Measurements from ENCODE around the gene ATIC.

The ATIC gene

GRCh38 chr2:215361211-215361875 lies 49.5 kb downstream of the ATIC start:
- DNase-seq (ENCODE audit: low spot score) = no peak

GRCh38 chr2:215361876-215362561 lies 50.2 kb downstream of the ATIC start:
- no peak for DNase-seq (ENCODE audit: low spot score)

DNA sequence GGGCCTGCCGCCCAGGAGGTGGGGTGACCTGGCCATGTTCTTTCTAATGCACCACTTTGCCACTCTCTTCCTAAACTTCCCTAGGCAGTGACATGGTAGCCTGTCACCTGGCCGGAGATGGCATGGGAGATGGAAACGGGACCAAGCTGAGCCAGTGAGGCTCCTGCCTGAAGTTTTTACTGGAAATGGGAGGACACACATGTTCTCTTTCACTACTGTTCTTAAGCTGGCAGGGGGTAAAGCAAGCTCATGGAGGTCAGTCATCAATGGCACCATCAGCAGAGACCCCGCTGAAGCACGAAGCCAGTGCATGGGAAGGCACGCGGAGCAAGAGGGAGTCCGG lies 50.7 kb downstream of the ATIC start:
- DNase-seq (ENCODE audit: low spot score) = no peak

- DNase-seq (ENCODE audit: low spot score) = no peak
Observed at GRCh38 chr2:215363039-215363438, 51.2 kb downstream of the ATIC start.

GRCh38 chr2:215363461-215364156 lies 51.8 kb downstream of the ATIC start:
- no peak for DNase-seq (ENCODE audit: low spot score)

DNA sequence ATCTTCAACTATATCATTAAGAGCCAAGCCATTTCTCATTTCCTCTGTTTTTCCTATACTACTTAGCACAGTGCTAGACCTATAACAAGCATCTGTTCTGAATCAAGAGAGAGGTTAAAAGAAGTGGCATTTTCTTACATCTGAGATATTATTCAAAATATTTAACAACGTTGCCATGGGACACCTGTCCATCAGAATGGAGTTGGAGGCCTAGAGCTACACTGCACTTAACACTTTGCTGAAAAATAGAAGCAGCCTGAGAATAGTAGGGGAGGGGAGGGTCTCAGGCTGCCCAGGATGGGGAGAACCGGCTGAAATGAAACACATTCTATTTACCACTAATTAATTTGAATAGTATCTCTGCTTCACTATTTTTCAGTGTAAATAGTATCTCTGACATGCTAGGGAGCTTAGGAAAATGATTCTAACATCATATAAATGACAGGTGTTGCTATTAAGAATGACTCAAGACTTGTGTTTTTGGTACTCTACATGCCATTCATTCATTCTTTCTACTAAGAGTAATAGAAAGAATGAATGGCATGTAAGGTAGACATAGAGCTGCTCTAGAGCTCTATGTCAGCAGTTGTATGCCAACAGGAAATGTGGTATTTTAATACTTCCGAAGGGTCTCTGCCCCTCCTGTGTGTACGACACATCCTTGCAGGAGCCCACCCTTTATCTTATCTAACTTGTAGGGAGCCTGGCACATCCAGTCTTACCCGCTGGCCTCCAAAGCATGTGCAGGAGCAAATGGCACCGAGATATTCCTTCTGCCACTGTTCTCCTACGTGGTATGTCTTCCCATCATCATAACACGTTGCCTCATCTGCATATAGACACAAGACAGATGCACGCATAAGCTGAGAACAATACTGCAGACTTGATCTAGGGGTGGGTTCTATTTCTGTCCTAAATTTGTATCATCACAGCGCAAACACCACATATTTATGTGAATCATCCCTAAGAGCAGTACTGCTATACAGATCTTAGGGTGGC lies 52.6 kb downstream of the ATIC start:
- DNase-seq (ENCODE audit: low spot score) = no peak

GRCh38 chr2:215365184-215365658 lies 53.4 kb downstream of the ATIC start:
- DNase-seq (ENCODE audit: low spot score) = no peak

- no peak for DNase-seq (ENCODE audit: low spot score)
Observed at GRCh38 chr2:215366440-215367032, 54.7 kb downstream of the ATIC start.

DNA sequence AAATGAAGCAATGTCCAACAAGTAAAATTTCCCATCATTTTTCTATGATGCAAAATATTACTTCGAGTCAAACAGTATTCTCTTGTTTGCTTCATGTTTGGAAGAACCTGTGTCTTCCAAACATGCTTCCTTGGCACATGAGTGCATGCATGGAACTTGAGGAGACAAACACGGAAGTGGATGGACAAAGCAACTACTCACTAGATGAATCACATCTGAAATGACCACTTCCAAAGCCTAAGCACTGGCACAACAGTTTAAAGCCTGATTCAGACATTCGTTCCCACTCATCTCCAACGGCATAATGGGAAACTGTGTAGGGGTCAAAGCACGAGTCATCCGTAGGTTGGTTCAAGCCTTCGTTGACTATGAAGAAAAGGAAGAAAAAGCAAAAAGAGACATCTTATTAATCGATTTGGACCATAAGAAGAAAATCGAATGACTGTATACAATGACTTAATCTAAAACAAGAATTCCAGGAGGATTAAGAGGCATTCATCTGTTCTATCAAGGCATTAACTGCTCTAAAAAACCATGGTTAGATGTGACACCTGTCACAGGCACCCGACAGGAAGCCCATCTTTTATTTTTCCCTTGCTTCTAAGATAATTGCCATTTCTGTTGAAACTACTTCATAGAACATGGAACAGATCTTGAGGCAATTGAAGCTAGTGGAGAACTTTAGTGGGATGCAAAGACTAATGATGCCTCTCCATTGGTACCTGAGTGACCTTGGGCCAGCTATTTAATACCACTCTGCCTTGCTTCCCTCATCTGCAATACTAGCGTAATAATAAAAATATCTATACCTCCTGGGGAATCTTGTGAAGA lies 56.0 kb downstream of the ATIC start:
- DNase-seq (ENCODE audit: low spot score) = peak; percentile 23

DNA sequence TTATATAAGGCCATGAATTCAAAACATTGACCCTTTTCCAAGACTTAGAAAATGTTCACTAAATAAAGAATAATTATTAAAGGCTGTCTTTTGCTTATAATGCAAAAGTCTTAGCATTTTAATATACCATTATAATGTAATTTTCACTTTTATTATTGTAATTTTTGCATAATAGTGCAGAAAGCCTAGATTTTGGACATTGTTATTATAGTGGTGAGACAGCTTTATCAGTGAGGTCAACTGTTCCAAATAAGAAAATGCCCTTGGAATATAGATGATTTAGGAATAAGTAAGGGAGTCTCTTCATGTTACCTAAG lies 56.6 kb downstream of the ATIC start:
- no peak for DNase-seq (ENCODE audit: low spot score)

GRCh38 chr2:215369181-215369760 lies 57.4 kb downstream of the ATIC start:
- DNase-seq (ENCODE audit: low spot score) = no peak

DNA sequence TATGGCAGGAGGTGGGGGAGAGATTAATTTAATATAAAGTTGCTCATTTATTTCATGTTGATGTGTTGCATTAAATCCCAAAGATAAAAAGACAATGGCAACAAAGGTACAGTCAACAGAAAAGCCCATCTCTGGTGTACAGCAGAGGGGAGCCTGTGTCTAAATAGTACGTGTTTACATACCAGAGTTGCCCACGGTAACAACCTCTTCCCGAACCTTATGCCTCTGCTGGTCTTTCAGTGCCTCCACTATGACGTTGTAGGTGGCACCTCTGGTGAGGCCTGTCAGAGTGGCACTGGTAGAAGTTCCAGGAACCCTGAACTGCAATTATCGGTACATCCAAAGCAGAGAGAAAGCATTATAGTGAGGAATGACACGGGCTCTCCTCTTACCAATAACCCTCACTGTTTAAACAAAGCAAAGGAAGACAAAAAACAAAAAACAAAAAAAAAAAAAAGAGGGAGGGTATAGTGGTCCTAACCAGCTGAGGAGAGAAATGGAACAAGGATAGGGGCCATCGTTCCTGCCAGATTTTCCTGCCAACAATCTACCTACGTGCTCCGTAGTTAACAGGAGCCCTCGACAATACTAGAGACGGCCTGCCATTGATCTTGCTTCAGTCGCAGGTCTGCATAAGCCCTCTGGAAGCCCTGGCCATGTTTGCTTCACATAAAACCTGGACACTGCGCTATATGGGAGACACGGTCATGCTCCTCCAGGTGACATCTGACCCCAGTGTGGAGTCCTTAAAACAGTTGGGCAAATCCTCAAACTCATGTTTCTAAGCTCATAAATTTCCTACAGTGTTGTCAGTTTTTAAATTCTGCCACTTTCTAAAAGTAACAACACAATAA lies 58.5 kb downstream of the ATIC start:
- no peak for DNase-seq (ENCODE audit: low spot score)

DNA sequence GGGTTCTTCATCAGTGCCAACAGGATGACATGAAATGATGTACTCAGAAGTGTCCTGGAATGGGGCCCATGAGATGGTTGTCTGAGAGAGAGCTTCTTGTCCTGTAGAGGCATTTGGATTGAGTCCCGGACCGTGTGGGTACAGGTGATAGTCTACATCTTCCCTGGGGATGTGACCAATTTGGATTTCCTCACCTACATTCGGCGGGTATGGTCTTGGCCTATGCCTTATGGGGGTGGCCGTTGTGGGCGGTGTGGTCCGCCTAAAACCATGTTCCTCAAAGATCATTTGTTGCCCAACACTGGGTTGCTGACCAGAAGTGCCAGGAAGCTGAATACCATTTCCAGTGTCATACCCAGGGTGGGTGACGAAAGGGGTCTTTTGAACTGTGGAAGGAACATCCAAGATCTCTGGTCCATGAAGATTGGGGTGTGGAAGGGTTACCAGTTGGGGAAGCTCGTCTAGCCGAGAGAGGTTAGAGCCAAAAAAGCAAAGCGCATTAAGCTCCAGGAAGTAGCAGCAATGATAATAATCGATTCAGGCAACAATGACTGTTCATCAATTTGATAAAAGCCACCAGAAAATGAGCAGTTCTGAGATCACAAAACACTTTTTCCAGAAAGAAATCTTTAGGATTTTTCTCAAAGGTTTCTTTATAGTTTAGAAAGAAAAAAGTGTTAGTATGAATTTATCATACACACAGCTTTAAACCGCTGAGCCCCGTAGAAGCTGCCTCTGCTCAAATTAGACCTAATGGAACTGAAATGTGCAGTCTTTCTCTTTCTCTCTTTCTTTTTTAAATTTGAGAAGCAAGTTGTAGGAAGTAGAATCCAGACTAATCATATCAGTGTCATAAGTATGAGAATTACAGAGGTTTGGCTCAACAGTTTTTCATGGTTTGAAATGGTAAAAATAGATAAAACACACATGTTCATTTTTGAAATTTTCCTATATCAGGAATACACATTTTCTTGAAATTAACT lies 60.3 kb downstream of the ATIC start:
- no peak for DNase-seq (ENCODE audit: low spot score)

DNA sequence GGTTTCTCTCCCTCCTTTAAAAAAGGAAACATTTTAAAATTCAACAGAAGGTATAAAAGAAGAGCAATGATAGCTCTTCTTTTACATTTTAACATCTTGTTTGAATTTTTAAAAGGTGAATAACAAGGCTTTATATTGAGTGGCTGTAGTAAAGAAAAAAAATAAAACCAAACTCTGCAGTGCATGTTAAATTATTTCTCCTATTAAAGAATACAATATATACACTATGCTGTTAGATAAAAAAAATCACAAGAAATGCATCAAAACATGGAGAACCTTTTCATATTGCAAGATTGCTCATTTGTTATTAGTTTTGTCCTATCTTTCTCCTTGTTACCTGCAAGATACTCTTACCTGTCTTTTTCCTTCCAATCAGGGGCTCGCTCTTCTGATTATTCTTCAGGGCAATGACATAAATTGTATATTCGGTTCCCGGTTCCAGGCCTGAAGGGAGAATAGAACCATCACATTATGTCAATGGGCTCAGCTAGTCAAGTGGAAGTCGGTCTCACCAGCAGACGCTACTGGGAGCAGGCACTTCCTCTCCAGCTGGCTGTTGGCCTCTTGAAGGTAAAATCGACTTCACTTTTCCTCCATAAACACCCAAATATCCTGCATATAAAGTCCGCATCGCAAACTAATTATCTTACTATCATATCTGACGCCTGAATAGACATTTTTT lies 61.2 kb downstream of the ATIC start:
- DNase-seq (ENCODE audit: low spot score) = no peak

DNA sequence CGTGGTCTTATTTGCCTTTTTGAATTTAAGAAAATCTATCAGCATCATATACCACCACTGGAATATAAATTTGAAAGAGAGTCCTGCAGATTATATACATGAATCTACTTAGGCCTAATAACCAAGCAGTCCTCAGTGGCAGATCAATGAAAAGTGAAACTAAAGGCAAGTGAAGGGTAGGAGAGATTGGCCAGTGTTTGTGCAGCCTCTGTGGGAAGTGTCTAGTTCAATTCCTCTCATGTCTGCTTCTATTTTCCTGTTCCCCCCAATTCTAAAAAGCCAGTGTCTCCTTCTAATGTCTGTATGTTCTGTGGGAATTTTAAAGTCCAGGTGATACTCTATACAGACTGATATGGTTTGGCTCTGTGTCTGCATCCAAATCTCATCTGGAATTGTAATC lies 62.1 kb downstream of the ATIC start:
- no peak for DNase-seq (ENCODE audit: low spot score)

GRCh38 chr2:215374642-215375466 lies 63.0 kb downstream of the ATIC start:
- no peak for DNase-seq (ENCODE audit: low spot score)

GRCh38 chr2:215375467-215375830 lies 63.6 kb downstream of the ATIC start:
- no peak for DNase-seq (ENCODE audit: low spot score)
